Mesendoderm (in vitro differentiated cells): ENCODE measurements around the gene RETREG3.
"Not testable (repeated sequence)": the region's sequence is repeated elsewhere in the genome, so short reads cannot be mapped to it uniquely, and the experiment has no call there.

ENCODE experiments used
- DNase-seq: peaks from one replicate; pipeline ENCODE4 v3.0.0; 2013
- H2AK5ac ChIP-seq: 2 replicates; pipeline ENCODE4 v1.6.1; 2013; ENCODE audit warnings: low read length, inconsistent platforms
- H2BK120ac ChIP-seq: 2 replicates; pipeline ENCODE4 v1.6.1; 2013; ENCODE audit warnings: low read depth, mild to moderate bottlenecking, low read length, moderate library complexity, mixed read lengths
- H2BK15ac ChIP-seq: replicated peaks from 2 replicates; pipeline ENCODE4 v1.6.1; 2013; ENCODE audit warnings: low read depth, mild to moderate bottlenecking, moderate library complexity
- H2BK5ac ChIP-seq: 2 replicates; pipeline ENCODE4 v1.6.1; 2013; ENCODE audit warnings: low read length, inconsistent platforms
- H3K18ac ChIP-seq: 2 replicates; pipeline ENCODE4 v1.6.1; 2013; ENCODE audit warnings: mild to moderate bottlenecking, low read length, mixed read lengths
- H3K23ac ChIP-seq: one replicate; pipeline ENCODE4 v1.6.1; 2013; ENCODE audit warnings: low read length
- H3K27ac ChIP-seq: 2 replicates; pipeline ENCODE4 v1.5.1; 2013; ENCODE audit warnings: low read depth, mild to moderate bottlenecking, inconsistent platforms, low read length, moderate library complexity
- H3K27me3 ChIP-seq: 2 replicates; pipeline ENCODE4 v1.6.1; 2013; ENCODE audit warnings: low read length, control low read depth, mild to moderate bottlenecking, inconsistent platforms; ENCODE audit not compliant: insufficient read depth, poor library complexity
- H3K36me3 ChIP-seq: 2 replicates; pipeline ENCODE4 v1.6.1; 2013; ENCODE audit warnings: low read length, inconsistent platforms; ENCODE audit not compliant: control insufficient read depth, insufficient read depth
- H3K4ac ChIP-seq: one replicate; pipeline ENCODE4 v1.6.1; 2013; ENCODE audit warnings: low read depth, mild to moderate bottlenecking, low read length, moderate library complexity
- H3K4me1 ChIP-seq: 2 replicates; pipeline ENCODE4 v1.6.1; 2013; ENCODE audit warnings: low read depth, low read length, inconsistent platforms; ENCODE audit not compliant: control insufficient read depth
- H3K4me2 ChIP-seq: 2 replicates; pipeline ENCODE4 v1.6.1; 2013; ENCODE audit warnings: low read length
- H3K4me3 ChIP-seq: 2 replicates; pipeline ENCODE4 v1.5.1; 2013; ENCODE audit warnings: mild to moderate bottlenecking, low read length
- H3K56ac ChIP-seq: one replicate; pipeline ENCODE4 v1.6.1; 2013; ENCODE audit warnings: low read length
- H3K79me1 ChIP-seq: 2 replicates; pipeline ENCODE4 v1.6.1; 2013; ENCODE audit warnings: low read length, inconsistent platforms
- H3K79me2 ChIP-seq: 2 replicates; pipeline ENCODE4 v1.6.1; 2013; ENCODE audit warnings: mild to moderate bottlenecking, low read length; ENCODE audit not compliant: control insufficient read depth, insufficient read depth
- H3K9ac ChIP-seq: 2 replicates; pipeline ENCODE4 v1.6.1; 2013; ENCODE audit warnings: low read length, inconsistent platforms
- H4K5ac ChIP-seq: one replicate; pipeline ENCODE4 v1.6.1; 2013; ENCODE audit warnings: low read length
- H4K8ac ChIP-seq: one replicate; pipeline ENCODE4 v1.6.1; 2013; ENCODE audit warnings: low read depth, mild to moderate bottlenecking, control low read depth, low read length, moderate library complexity
- WGBS: extraction: QIAGEN DNeasy Blood & Tissue Kit; methylation state at CpG from one replicate; pipeline ENCODE4 v1.1.7; 2013; ENCODE audit warnings: low lambda C conversion rate, missing lambda C conversion rate; ENCODE audit not compliant: insufficient coverage; ENCODE audit errors: extremely low coverage; 5-methylcytosine and 5-hydroxymethylcytosine counted together

Gene RETREG3

DNA sequence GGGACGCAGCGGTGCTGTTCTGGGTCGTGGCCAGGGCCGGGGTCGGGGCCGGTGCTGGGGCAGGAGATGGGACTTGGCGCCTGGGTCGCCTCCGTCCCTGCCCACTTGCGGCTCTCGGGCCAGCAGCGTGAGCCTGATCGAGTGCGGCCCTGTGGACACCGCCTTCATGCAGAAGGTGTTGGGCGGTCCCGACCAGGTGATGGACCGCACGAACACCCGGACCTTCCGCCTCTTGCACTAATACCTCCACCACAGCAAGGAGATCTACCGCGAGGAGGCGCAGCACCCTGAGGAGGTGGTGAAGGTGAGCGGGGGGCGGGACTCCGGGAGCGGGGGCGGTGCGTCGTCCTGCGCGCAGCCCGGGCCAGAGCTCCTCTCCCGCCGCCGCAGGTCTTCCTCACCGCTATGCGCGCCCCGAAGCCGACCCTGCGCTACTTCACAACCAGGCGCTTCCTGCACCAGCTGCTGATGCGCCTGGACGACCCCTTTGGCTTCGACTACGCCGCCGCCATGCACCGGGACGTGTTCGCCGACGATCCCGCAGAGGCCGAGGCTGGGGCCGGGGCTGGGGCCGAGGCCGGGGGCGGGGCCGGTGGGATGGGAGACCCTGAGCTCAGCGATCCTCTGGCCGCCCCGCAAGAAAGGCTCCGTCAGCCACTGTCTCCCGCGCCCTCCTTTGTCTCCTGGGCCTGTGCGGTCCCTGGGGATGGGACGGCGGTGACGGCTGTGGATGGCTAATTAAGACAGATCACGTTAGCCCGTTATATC lies 60.9 kb downstream of the RETREG3 start:
- H4K8ac ChIP-seq: no peak overlapping the region
- H2BK15ac ChIP-seq: no peak overlapping the region
- no peak overlapping the region for H2BK120ac ChIP-seq
- no peaks in the 10 kb centered on the region for H3K79me2 ChIP-seq
- H3K79me1 ChIP-seq: no peaks in the 10 kb centered on the region
- no peak overlapping the region for H4K5ac ChIP-seq
- H3K36me3 ChIP-seq: no peaks in the 10 kb centered on the region
- no peak overlapping the region for H2AK5ac ChIP-seq
- H3K9ac ChIP-seq: peak overlapping the region; percentile 56
- peak overlapping the region; percentile 81 for H3K56ac ChIP-seq
- no peak overlapping the region for H2BK5ac ChIP-seq
- H3K27me3 ChIP-seq: no peaks in the 10 kb centered on the region
- peak overlapping the region; percentile 63 for H3K4me2 ChIP-seq
- DNase-seq: peak; percentile 94
- H3K23ac ChIP-seq: no peak overlapping the region
- H3K4ac ChIP-seq: no peak overlapping the region
- H3K4me3 ChIP-seq: no peak overlapping the region
- H3K27ac ChIP-seq: no peak overlapping the region
- no peak overlapping the region for H3K18ac ChIP-seq
- no peaks in the 10 kb centered on the region for H3K4me1 ChIP-seq
- no CpG with 5 or more reads among the region's 74 CpGs for WGBS

DNA sequence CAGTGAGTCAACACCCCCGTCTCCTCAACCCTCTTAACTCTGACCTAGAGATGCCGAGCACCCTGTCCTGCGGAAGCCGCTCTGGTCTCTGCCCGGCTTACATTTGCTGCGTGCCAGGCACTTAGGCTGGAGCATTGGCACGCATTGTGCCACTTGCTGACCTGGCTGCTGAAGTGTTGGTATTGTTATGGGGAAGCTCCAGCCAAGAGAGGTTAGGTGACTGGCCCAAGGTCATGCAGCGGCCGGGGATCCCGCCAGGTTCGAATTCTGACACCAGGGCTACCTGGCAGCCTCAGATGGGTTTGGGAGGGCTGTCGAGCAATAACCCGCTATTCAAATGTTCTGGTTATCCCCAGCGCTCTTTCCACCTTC lies 61.5 kb downstream of the RETREG3 start:
- Histone ChIP-seq H3K9ac (peak overlapping the region; percentile 56), H3K4me1 (no peaks in the 10 kb centered on the region), H2BK5ac (no peak overlapping the region), H4K5ac (no peak overlapping the region), H3K79me2 (no peaks in the 10 kb centered on the region), H2BK15ac (no peak overlapping the region), H2BK120ac (no peak overlapping the region), H3K79me1 (no peaks in the 10 kb centered on the region), H3K4ac (no peak overlapping the region), H2AK5ac (no peak overlapping the region), H3K4me3 (no peak overlapping the region), H3K18ac (no peak overlapping the region), H3K23ac (no peak overlapping the region), H3K36me3 (no peaks in the 10 kb centered on the region), H3K27ac (no peak overlapping the region), H3K4me2 (peak overlapping the region; percentile 53), H4K8ac (no peak overlapping the region), H3K56ac (no peak overlapping the region), H3K27me3 (no peaks in the 10 kb centered on the region)
- no peak for DNase-seq
- no CpG with 5 or more reads among the region's 14 CpGs for WGBS

DNA sequence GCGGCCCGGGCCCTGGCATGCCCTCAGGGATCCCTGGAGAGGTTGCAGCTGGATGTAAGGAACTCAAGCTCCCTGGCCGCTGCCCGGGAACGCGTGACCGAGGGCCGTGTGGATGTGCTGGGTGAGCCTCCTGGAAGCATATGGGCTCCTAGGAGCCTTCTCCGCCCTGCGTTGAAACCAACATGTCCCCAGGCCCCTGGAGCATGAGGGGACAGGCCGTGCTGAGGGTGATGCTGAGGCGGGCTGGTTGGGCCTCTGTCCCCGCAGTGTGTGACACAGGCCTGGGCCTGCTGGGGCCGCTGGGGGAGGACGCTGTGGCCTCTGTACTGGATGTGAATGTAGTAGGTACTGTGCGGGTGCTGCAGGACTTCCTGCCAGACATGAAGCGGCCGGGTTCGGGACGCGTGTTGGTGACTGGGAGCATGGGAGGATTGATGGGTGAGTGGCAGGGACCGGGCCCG lies 62.1 kb downstream of the RETREG3 start:
- Histone ChIP-seq H3K79me1 (no peaks in the 10 kb centered on the region), H2BK120ac (no peak overlapping the region), H2BK5ac (no peak overlapping the region), H3K79me2 (no peaks in the 10 kb centered on the region), H3K4me2 (no peak overlapping the region), H3K36me3 (no peaks in the 10 kb centered on the region), H3K18ac (no peak overlapping the region), H4K5ac (no peak overlapping the region), H3K27ac (no peak overlapping the region), H2BK15ac (no peak overlapping the region), H3K9ac (no peak overlapping the region), H3K27me3 (no peaks in the 10 kb centered on the region), H3K4me1 (no peaks in the 10 kb centered on the region), H3K23ac (no peak overlapping the region), H3K56ac (no peak overlapping the region), H3K4ac (no peak overlapping the region), H4K8ac (no peak overlapping the region), H3K4me3 (no peak overlapping the region), H2AK5ac (no peak overlapping the region)
- WGBS: no CpG with 5 or more reads among the region's 23 CpGs
- no peak for DNase-seq

DNA sequence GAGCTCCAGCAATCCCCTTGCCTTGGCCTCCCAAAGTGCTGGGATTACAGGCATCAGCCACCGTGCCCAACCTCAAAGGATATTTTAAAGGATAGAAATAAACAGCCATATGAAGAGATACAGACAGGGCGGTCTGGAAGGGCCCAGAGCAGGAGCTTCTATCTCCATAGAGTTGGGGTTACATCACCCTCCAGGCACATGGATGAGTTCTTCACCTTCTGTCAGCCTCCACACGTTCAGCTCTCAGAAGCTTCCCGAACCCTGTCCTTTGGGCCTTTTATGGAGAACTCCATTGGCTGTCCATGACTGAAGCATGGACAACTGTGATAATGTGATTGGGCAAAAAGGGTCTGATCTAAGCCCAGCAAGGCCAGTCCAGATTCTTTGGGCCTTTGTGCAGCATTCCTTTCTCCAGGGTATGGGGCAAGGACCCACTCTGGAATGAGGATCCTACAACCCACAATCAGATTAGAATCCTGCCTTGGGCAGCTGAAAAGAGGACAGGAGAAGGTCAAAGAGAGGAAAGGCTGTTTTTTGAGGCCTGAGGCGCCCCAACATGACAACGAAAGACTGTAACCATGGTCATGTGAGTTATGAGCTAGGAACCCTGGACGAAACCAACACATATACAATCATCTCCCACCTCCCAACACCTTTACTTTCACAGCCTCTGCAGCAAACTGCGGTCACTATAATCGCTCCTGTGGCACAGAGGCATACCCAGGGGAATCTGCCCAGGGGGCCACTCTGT lies 63.2 kb downstream of the RETREG3 start:
- no CpG with 5 or more reads among the region's 9 CpGs for WGBS
- not testable (repeated sequence) for H2BK15ac ChIP-seq, H4K8ac ChIP-seq, H3K79me1 ChIP-seq, H3K9ac ChIP-seq, H4K5ac ChIP-seq, H3K4ac ChIP-seq, H3K56ac ChIP-seq, H3K27me3 ChIP-seq, H3K79me2 ChIP-seq, DNase-seq, H3K27ac ChIP-seq, H3K18ac ChIP-seq, H3K23ac ChIP-seq, H2BK120ac ChIP-seq, H3K4me1 ChIP-seq, H3K4me3 ChIP-seq, H2AK5ac ChIP-seq, H3K36me3 ChIP-seq, H2BK5ac ChIP-seq, H3K4me2 ChIP-seq

DNA sequence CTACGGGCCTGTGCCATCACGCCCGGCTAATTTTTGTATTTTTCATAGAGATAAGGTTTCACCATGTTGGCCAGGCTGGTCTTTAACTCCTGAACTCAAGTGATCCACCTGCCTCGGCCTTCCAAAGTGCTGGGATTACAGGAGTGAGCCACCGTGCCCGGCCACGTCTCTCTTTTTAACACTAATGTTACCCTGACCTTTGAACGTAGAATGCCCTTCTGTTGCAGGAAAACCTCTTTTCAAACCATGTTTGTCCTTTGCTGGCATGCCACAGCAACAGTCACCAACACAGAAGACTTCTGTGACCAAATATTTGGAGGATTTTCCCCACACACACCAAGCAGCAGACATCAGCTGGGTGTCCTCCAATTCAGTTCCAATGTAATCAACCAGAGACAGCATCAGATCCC lies 64.3 kb downstream of the RETREG3 start:
- no peaks in the 10 kb centered on the region for H3K36me3 ChIP-seq
- no peak overlapping the region for H3K4me2 ChIP-seq
- no peak overlapping the region for H3K4me3 ChIP-seq
- H3K9ac ChIP-seq: no peak overlapping the region
- H3K79me1 ChIP-seq: no peaks in the 10 kb centered on the region
- H4K5ac ChIP-seq: no peak overlapping the region
- no peak overlapping the region for H2AK5ac ChIP-seq
- no peak overlapping the region for H2BK5ac ChIP-seq
- H3K18ac ChIP-seq: no peak overlapping the region
- DNase-seq: no peak
- H3K79me2 ChIP-seq: no peaks in the 10 kb centered on the region
- no peak overlapping the region for H3K4ac ChIP-seq
- no peak overlapping the region for H3K27ac ChIP-seq
- H3K23ac ChIP-seq: no peak overlapping the region
- no peaks in the 10 kb centered on the region for H3K4me1 ChIP-seq
- no peak overlapping the region for H2BK15ac ChIP-seq
- WGBS: no CpG with 5 or more reads among the region's 8 CpGs
- no peak overlapping the region for H3K56ac ChIP-seq
- H4K8ac ChIP-seq: no peak overlapping the region
- no peaks in the 10 kb centered on the region for H3K27me3 ChIP-seq
- no peak overlapping the region for H2BK120ac ChIP-seq
